IMR-90 (cell line): ENCODE results near the gene ADM2. TPM values are rescaled to one million over a fixed set of nuclear protein-coding genes. Genes with fewer than 3 reads are reported as not detected.
A peak's percentile ranks its signal among the peaks of the same experiment; 100 is the strongest.

Source experiments
- ATAC-seq: fragments of 200-7000 bp; cut with Tn5 transposase; 2 replicates; pipeline ENCODE4 v1.9.1; 2020; ENCODE audit warnings: low read depth, mild to moderate bottlenecking, moderate library complexity
- BruUV-seq: library from RNA; stranded (reverse); fragments of 400-500 nt; replicated peaks from 2 replicates; lab custom pipeline; 2021; lab: Mats Ljungman, UMichigan
- CTCF ChIA-PET: fragments of 300-600 bp; formaldehyde crosslinking; extraction: SDS; loops from one replicate; lab custom pipeline; 2021; ENCODE audit warnings: antibody characterized with exemption; lab: Yijun Ruan, JAX
- POLR2A ChIA-PET: fragments of 300-600 bp; sonication (Branson Sonifier 250); formaldehyde crosslinking; loops from one replicate; lab custom pipeline; 2022; ENCODE audit warnings: antibody characterized with exemption; ENCODE audit not compliant: unreplicated experiment; lab: Charles Lee
- DNase-seq: peaks from one replicate; pipeline ENCODE4 v3.0.0; 2013
- H2AFZ ChIP-seq: replicated peaks from 2 replicates; pipeline ENCODE3; 2013; ENCODE audit warnings: low read length, mild to moderate bottlenecking; ENCODE audit not compliant: poor library complexity
- H2AK5ac ChIP-seq: 2 replicates; pipeline ENCODE4 v1.6.1; 2013; ENCODE audit warnings: low read depth, low read length, inconsistent platforms
- H2AK9ac ChIP-seq: replicated peaks from 2 replicates; pipeline ENCODE3; 2013; ENCODE audit warnings: mild to moderate bottlenecking, low read depth, low read length, moderate library complexity; ENCODE audit not compliant: poor library complexity
- H2BK120ac ChIP-seq: 2 replicates; pipeline ENCODE4 v1.6.1; 2013; ENCODE audit warnings: low read depth, low read length, inconsistent platforms
- H2BK15ac ChIP-seq: 3 replicates; pipeline ENCODE4 v1.6.1; 2013; ENCODE audit warnings: low read depth, low read length, inconsistent platforms
- H2BK20ac ChIP-seq: 2 replicates; pipeline ENCODE4 v1.6.1; 2013; ENCODE audit warnings: low read depth, mild to moderate bottlenecking, inconsistent platforms, low read length, moderate library complexity
- H2BK5ac ChIP-seq: 2 replicates; pipeline ENCODE4 v1.6.1; 2013; ENCODE audit warnings: mild to moderate bottlenecking, low read depth, low read length, inconsistent platforms; ENCODE audit not compliant: poor library complexity, severe bottlenecking
- H3K14ac ChIP-seq: replicated peaks from 2 replicates; pipeline ENCODE4 v1.6.1; 2013; ENCODE audit warnings: low read depth, low read length, inconsistent platforms
- H3K18ac ChIP-seq: 2 replicates; pipeline ENCODE4 v1.6.1; 2013; ENCODE audit warnings: low read depth, low read length, control low read depth
- H3K23ac ChIP-seq: 2 replicates; pipeline ENCODE4 v1.6.1; 2013; ENCODE audit warnings: low read depth, low read length, inconsistent platforms
- H3K27ac ChIP-seq: 2 replicates; pipeline ENCODE4 v1.5.1; 2013; ENCODE audit warnings: mild to moderate bottlenecking, control low read depth, low read length; ENCODE audit not compliant: insufficient read depth
- H3K27me3 ChIP-seq: 2 replicates; pipeline ENCODE4 v1.6.1; 2013; ENCODE audit warnings: low read length; ENCODE audit not compliant: control insufficient read depth, insufficient read depth
- H3K36me3 ChIP-seq: 2 replicates; pipeline ENCODE4 v1.6.1; 2013; ENCODE audit warnings: low read length, mixed read lengths; ENCODE audit not compliant: control insufficient read depth, insufficient read depth
- H3K4ac ChIP-seq: 2 replicates; pipeline ENCODE4 v1.6.1; 2013; ENCODE audit warnings: low read depth, low read length, inconsistent platforms
- H3K4me1 ChIP-seq: 2 replicates; pipeline ENCODE4 v1.6.1; 2013; ENCODE audit warnings: low read length, mixed read lengths; ENCODE audit not compliant: control insufficient read depth, insufficient read depth
- H3K4me2 ChIP-seq: 2 replicates; pipeline ENCODE4 v1.6.1; 2013; ENCODE audit warnings: low read depth, mild to moderate bottlenecking, control low read depth, low read length, moderate library complexity
- H3K4me3 ChIP-seq: 2 replicates; pipeline ENCODE4 v1.5.1; 2013; ENCODE audit warnings: low read depth, mild to moderate bottlenecking, control low read depth, low read length, moderate library complexity; ENCODE audit not compliant: insufficient read depth
- H3K56ac ChIP-seq: 2 replicates; pipeline ENCODE4 v1.6.1; 2013; ENCODE audit warnings: low read length, inconsistent platforms; ENCODE audit not compliant: insufficient read depth; ENCODE audit errors: extremely low read depth
- H3K79me1 ChIP-seq, 2 experiments: 2 replicates each; pipeline ENCODE4 v1.6.1; 2013; ENCODE audit warnings: low read length in 2 of 2, inconsistent platforms in 1 of 2, low read depth in 1 of 2
- H3K9ac ChIP-seq: 2 replicates; pipeline ENCODE4 v1.6.1; 2013; ENCODE audit warnings: low read depth, low read length, control low read depth
- H3K9me1 ChIP-seq: 2 replicates; pipeline ENCODE4 v1.6.1; 2013; ENCODE audit warnings: low read length, inconsistent platforms; ENCODE audit not compliant: insufficient read depth
- H3K9me3 ChIP-seq: 2 replicates; pipeline ENCODE4 v1.6.1; 2013; ENCODE audit warnings: low read length; ENCODE audit not compliant: control insufficient read depth, insufficient read depth
- H4K20me1 ChIP-seq: 2 replicates; pipeline ENCODE4 v1.6.1; 2013; ENCODE audit warnings: low read length, inconsistent platforms; ENCODE audit not compliant: insufficient read depth
- H4K5ac ChIP-seq: 2 replicates; pipeline ENCODE4 v1.6.1; 2013; ENCODE audit warnings: mild to moderate bottlenecking, low read depth, low read length, control low read depth
- H4K8ac ChIP-seq, 2 experiments: 2 replicates each; pipeline ENCODE4 v1.6.1; 2013; ENCODE audit warnings: low read depth in 2 of 2, low read length in 2 of 2, control low read depth in 1 of 2, inconsistent platforms in 1 of 2
- H4K91ac ChIP-seq: 2 replicates; pipeline ENCODE4 v1.6.1; 2013; ENCODE audit warnings: low read depth, low read length, inconsistent platforms; ENCODE audit not compliant: insufficient read depth
- BHLHE40 ChIP-seq: fragments of 150-350 bp; IDR thresholded peaks from 2 replicates; pipeline ENCODE4 v1.6.1; 2016; ENCODE audit warnings: mild to moderate bottlenecking, low read depth, low read length
- CEBPB ChIP-seq: IDR thresholded peaks from 2 replicates; pipeline ENCODE4 v1.6.1; 2012; ENCODE audit warnings: low read depth, low read length, improper control_type of control experiment
- CHD1 ChIP-seq: IDR thresholded peaks from 2 replicates; pipeline ENCODE4 v1.6.1; 2012; ENCODE audit warnings: low read depth, low read length, improper control_type of control experiment
- CTCF ChIP-seq: conservative IDR thresholded peaks from 2 replicates; pipeline ENCODE4 v1.5.1; 2012; ENCODE audit warnings: mild to moderate bottlenecking, low read depth, low read length, improper control_type of control experiment
- FOS ChIP-seq: fragments of 150-350 bp; IDR thresholded peaks from 2 replicates; pipeline ENCODE4 v1.6.1; 2016; ENCODE audit warnings: low read depth, low read length
- POLR2A ChIP-seq: IDR thresholded peaks from 2 replicates; pipeline ENCODE4 v1.6.1; 2012; ENCODE audit warnings: mild to moderate bottlenecking, low read depth, low read length
- RCOR1 ChIP-seq: IDR thresholded peaks from 2 replicates; pipeline ENCODE4 v1.6.1; 2012; ENCODE audit warnings: mild to moderate bottlenecking, low read length, improper control_type of control experiment; ENCODE audit not compliant: insufficient replicate concordance
- SMC3 ChIP-seq: fragments of 150-350 bp; IDR thresholded peaks from 2 replicates; pipeline ENCODE4 v1.6.1; 2016; ENCODE audit warnings: low read depth, mild to moderate bottlenecking, antibody characterized with exemption, low read length, moderate library complexity
- USF2 ChIP-seq: fragments of 150-350 bp; IDR thresholded peaks from 2 replicates; pipeline ENCODE4 v1.6.1; 2017; ENCODE audit warnings: mild to moderate bottlenecking, antibody characterized with exemption, low read length, low read depth
- WGBS, 2 experiments: methylation state at CpG; one replicate each; pipeline versions ENCODE4 v1.1.5 to v1.1.7; 2013; ENCODE audit warnings: missing lambda C conversion rate in 2 of 2; ENCODE audit not compliant: insufficient read length in 1 of 2; ENCODE audit errors: extremely low coverage in 2 of 2; 5-methylcytosine and 5-hydroxymethylcytosine counted together
- dilution Hi-C: fragments of 300-500 bp; cut with HindIII; formaldehyde crosslinking; loops from one replicate; pipeline ENCODE4 v1.14.3; 2018; ENCODE audit warnings: low sequenced_read_pairs; ENCODE audit not compliant: unreplicated experiment
- in situ Hi-C: fragments of 300-500 bp; cut with MboI; formaldehyde crosslinking; loops from 3 replicates; pipeline ENCODE4 v1.14.3; 2019; ENCODE audit warnings: low sequenced_read_pairs, inconsistent platforms, mixed read lengths
- intact Hi-C: fragments of 100-400 bp; cut with micrococcal nuclease; formaldehyde crosslinking; loops from 2 replicates; pipeline ENCODE4 v1.10.0; 2022
- polyA plus RNA-seq, 3 experiments: library from polyadenylated mRNA; depleted of rRNA; stranded (reverse); fragments of >200 nt; gene quantifications; 2 replicates each; pipeline ENCODE4 v1.2.3, GENCODE V29; 2012; ENCODE audit warnings: low replicate concordance in 1 of 3
- total RNA-seq: library from RNA; depleted of rRNA; stranded (reverse); fragments of >200 nt; gene quantifications from 2 replicates; pipeline ENCODE4 v1.2.3, GENCODE V29; 2012
- TF ChIP-seq, protein P1 (sequence below): fragments of 150-350 bp; IDR thresholded peaks from 2 replicates; pipeline ENCODE4 v1.6.1; 2016; ENCODE audit warnings: low read depth, mild to moderate bottlenecking, low read length, moderate library complexity, borderline replicate concordance

The ADM2 gene
- total and polyA plus RNA-seq, 2 of the 4 experiments (the other 2 are of a cell fraction), result 0.18 to 2.3 TPM

DNA sequence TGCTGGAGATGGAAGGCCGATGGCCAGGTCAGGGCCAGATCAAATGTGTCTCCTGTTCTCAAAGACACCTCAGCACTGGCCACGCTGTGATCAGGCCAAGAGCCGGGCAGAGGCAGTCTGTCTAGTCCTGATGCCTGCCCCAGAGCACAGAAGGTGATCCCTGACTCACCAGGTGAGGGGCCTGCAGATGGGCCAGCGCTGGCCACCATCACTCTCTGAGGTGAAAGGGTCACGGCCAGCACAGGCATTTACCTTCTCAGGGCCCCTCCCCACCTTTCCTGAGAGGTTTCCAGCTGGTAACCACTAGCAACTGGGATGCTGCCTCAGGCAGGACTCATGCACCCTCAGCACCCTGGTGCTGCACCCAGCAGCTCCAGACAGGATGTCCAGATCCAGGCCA, 9.4 kb upstream of the ADM2 start (continued):
- no peak for TF ChIP-seq USF2
- TF ChIP-seq CHD1, result no peak
- TF ChIP-seq, protein P1, sequence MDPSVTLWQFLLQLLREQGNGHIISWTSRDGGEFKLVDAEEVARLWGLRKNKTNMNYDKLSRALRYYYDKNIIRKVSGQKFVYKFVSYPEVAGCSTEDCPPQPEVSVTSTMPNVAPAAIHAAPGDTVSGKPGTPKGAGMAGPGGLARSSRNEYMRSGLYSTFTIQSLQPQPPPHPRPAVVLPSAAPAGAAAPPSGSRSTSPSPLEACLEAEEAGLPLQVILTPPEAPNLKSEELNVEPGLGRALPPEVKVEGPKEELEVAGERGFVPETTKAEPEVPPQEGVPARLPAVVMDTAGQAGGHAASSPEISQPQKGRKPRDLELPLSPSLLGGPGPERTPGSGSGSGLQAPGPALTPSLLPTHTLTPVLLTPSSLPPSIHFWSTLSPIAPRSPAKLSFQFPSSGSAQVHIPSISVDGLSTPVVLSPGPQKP, result no peak

DNA sequence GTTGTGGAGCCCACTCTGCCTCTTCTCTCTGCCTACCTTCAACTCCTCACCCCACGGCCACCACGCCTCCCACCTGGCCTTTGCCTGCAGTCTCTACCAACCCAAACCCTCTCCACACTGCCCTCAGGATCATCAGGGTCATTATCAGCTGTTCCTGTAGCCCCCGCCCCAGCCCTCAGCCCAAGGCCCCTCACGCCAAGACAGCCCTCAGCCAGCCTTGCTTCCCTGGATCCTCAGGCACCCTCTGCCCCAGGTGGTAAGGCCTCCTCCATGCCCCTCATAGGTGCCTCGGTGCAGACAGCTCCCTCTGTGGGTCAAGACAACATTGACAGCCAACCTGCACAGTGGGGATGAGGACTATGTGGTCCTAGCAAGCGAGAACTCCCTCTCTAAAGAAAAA, 8.3 kb upstream of the ADM2 start:
- intact Hi-C loops, result no loop called here
- no peak overlapping the region for H2BK120ac ChIP-seq
- peak overlapping the region; percentile 54; the same call in 1 of the 2 replicates for H3K9ac ChIP-seq
- no peak overlapping the region for H2BK5ac ChIP-seq
- 0 out of 2 replicates have a peak overlapping the region, but pooled peaks have one; percentile 29 for H2AK5ac ChIP-seq
- TF ChIP-seq CTCF, result no peak; the same call in 1 of the 2 replicates
- TF ChIP-seq FOS, result no peak
- no peak for TF ChIP-seq CEBPB
- TF ChIP-seq POLR2A, result no peak
- no peak for TF ChIP-seq SMC3
- TF ChIP-seq USF2, result no peak
- TF ChIP-seq BHLHE40, result no peak
- TF ChIP-seq RCOR1, result no peak
- no peak for TF ChIP-seq CHD1
- H3K4me3 ChIP-seq, result no peak overlapping the region
- CTCF ChIA-PET, result interaction anchor here (0.6 kb wide), 1 partner anchor 87 kb away, joined by 3 read pairs; no protein-coding TSS in a partner anchor
- peaks cover 2% of the 10 kb centered on the region for H3K36me3 ChIP-seq
- H3K4me2 ChIP-seq, result peak overlapping the region; percentile 91; the same call in 1 of the 2 replicates
- H4K20me1 ChIP-seq, result peaks cover 62% of the 10 kb centered on the region
- peaks cover 25% of the 10 kb centered on the region for H3K4me1 ChIP-seq
- H2AK9ac ChIP-seq, result peak overlapping the region; percentile 57
- no peak overlapping the region for H3K27ac ChIP-seq
- in situ Hi-C loops, result no loop called here
- H4K8ac ChIP-seq, result no peak overlapping the region
- H3K4ac ChIP-seq, result no peak overlapping the region
- no peak overlapping the region for H3K14ac ChIP-seq
- no peak for ATAC-seq
- no peak overlapping the region for H4K5ac ChIP-seq
- H2BK20ac ChIP-seq, result no peak overlapping the region
- H4K91ac ChIP-seq, result no peak overlapping the region
- dilution Hi-C loops, result no loop called here
- peaks cover 14 to 61% of the 10 kb centered on the region in 2 experiments; a peak in 3 of 4 replicates for H3K79me1 ChIP-seq
- BruUV-seq, result no TSS peak
- peak overlapping the region; percentile 28 for H2AFZ ChIP-seq
- H3K9me3 ChIP-seq, result no peaks in the 10 kb centered on the region
- no peak for DNase-seq
- H2BK15ac ChIP-seq, result no peak overlapping the region
- no peak overlapping the region for H3K18ac ChIP-seq
- H3K56ac ChIP-seq, result no peak overlapping the region
- POLR2A ChIA-PET, result no interaction called here
- peaks cover 20% of the 10 kb centered on the region for H3K9me1 ChIP-seq
- WGBS, 2 experiments, result 93% methylated on average over 2 of the region's 6 CpGs; no CpG with 5 or more reads in 1 of the 2 experiments
- H3K23ac ChIP-seq, result 0 out of 2 replicates have a peak overlapping the region, but pooled peaks have one; percentile 41
- H3K27me3 ChIP-seq, result no peaks in the 10 kb centered on the region
